Activated CD8-positive, alpha-beta memory T cell treated with anti-CD3 and anti-CD28 coated beads for 24 hours (primary cell): Measurements from ENCODE around the gene ALDH9A1.
"Not testable (repeated sequence)": the region's sequence is repeated elsewhere in the genome, so short reads cannot be mapped to it uniquely, and the experiment has no call there.

Experiments
- DNase-seq: peaks from one replicate; pipeline ENCODE4 v3.0.0-alpha.2; 2020

Gene ALDH9A1

GRCh38 chr1:165686121-165686970, 12.0 kb downstream of the ALDH9A1 start:
- no peak for DNase-seq

DNA sequence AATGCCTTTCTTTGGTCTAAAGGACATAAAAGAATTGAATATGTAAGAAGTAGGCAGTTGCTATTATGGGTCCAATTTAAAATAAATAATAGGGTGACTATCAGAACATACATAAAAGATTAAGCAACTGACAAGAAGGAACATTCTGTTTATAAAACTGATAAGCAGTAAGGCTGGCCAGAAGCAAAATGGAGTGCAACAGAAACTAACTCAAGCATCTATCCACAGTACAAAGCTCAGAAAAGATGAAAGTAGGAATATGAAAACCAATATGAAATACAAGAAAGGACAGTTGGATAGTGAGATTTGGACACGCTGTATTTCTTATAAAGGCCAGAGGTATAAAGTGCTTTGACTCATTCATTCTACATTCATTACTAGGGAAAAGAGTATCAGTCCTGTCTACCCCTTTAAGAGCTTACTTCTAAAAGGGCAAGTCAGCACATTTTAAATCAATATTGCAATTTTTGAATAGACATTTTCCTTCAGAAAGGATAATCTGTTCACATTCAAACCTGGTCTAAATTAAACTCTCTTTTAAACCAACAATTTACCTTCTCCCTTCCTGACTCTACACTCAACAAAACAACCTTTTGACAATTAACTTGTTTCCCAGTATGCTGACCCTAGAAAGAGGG, 14.4 kb downstream of the ALDH9A1 start:
- no peak for DNase-seq

- not testable (repeated sequence) for DNase-seq
These were observed 17.6 kb downstream of the ALDH9A1 start for GRCh38 chr1:165680773-165681172.

DNA sequence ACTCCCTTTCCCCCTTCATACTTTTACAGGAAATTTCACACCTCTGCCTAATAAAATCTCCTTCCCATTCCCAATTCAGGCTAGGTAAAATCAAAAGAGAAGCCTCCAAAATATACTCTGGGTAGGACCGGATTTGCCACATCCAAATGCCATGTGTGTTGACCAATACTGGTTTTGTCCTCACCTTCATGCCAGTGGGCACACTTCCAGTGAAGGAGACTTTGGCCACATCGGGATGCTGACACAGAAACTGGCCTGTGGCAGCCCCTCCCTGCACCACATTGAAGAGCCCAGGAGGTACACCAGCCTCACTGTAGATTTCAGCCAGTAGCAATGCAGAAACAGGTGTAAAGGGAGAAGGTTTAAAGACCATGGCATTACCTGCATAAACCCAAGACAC, 18.1 kb downstream of the ALDH9A1 start:
- no peak for DNase-seq

DNA sequence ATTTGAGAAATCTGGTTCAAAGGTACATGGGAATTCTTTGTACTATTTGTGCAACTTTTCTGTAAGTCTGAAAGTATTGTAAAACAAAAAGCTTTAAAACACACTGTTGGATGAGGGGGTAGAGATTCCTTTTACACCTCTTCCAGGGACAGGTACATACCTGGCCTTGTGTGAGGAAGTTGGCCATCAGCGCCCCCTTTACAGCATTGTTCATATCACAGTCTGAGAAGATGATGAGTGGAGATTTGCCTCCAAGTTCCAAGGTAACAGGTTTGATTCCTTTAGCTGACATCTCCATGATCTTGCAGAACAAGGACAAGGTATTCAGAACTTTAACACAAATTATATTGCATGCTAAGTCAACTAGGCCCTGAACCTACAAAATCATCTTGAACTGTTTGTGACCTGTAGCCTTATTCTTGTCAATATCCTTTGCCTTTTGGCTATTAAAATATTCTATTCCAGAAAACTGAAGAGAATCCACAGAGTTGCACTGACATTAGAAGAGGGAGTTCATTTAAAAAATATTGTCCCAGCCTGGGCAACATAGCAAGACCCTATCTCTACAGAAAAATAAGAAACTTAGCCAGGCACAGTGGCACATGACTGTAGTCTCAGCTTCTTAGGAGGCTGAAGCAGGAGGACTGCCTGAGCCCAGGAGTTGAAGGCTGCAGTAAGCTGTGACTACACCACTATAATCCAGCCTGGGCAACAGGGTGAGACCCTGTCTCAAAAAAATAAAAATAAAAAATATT, 18.9 kb downstream of the ALDH9A1 start:
- no peak for DNase-seq

- DNase-seq: no peak
These were observed 19.9 kb downstream of the ALDH9A1 start for GRCh38 chr1:165678509-165678908.

DNA sequence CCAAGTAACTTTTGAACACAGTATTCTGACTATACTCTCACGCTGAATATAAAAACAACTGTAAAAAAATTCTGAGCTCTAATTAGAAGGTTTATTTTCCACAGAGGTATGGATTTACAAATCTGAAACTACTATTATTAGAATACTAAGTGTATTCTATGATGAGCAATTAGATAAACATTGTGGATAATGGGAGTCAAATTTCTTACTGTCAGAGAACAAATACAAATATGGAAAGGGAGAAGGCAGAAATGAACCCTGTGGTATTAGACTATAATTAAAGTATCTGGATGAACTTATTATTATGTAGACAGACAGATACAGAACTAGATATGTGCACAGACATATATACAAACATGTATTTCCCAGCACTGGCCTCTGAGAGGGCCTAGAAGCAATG, 22.6 kb downstream of the ALDH9A1 start:
- no peak for DNase-seq

DNA sequence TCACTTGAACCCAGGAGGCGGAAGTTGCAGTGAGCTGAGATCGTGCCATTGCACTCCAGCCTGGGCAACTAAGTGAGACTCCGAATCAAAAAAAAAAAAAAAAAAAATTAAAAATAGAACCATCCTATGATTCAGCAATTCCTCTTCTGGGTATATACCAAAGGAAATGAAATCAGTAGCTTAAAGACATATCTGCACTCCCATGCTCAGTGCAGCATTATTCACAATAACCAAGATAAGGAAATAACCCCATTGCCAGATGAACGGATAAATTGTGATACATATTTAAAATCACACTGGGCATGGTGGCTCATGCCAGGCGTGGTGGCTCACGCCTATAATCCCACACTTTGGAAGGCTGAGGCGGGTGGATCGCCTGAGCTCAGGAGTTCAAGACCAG, 23.8 kb downstream of the ALDH9A1 start:
- DNase-seq: no peak

DNA sequence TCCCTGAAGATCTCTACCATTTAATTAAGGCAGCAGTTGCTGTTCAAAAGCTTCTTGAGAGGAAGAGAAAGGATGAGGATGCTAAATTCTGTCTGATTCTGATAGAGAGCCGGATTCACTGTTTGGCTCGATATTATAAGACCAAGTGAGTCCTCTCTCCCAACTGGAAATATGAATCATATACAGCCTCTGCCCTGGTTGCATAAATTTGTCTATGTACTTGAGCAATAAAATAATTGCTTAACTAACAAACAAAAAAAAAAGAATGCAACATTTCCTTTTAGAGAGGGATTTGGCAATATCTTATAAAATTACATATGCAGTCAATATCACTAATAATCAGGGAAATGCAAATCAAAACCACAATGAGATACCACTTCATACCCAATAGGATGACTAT, 26.8 kb downstream of the ALDH9A1 start:
- DNase-seq: no peak

DNA sequence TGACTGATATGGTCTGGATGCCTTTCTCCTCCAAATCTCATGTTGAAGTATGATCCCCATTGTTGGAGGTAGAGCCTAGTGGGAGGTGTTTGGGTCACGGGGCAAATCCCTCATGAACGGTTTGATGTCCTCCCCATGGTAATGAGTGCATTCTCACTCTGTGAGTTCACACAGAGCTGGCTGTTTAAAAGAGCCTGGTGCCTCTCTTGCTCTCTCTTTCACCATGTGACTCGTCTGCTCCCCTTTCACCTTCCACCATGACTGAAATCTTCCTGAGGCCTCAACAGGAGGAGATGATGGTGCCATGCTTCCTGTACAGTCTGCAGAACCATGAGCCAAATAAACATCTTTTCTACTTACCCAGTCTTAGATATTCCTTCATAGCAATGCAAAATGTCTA, 30.2 kb downstream of the ALDH9A1 start:
- no peak for DNase-seq

- no peak for DNase-seq
These were observed 32.1 kb downstream of the ALDH9A1 start for GRCh38 chr1:165666152-165666825.

DNA sequence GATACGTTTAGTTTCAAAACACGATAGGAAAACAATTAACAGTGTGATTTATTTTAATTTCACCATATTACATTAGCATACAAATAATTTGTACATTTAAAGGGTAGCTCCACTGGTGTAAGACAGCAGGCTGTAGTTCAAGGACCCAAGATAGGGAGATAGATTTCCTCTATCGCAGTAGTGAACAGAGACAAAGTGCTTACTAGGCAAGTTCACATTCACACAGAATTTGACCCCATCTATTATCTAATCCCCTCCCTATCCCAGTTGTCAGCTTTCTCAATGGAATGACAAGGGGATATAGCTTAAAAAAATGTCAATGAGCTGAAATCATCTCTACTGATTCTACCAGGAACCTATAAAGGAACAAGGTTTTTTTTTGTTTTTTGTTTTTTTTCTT, 36.2 kb downstream of the ALDH9A1 start:
- no peak for DNase-seq

DNA sequence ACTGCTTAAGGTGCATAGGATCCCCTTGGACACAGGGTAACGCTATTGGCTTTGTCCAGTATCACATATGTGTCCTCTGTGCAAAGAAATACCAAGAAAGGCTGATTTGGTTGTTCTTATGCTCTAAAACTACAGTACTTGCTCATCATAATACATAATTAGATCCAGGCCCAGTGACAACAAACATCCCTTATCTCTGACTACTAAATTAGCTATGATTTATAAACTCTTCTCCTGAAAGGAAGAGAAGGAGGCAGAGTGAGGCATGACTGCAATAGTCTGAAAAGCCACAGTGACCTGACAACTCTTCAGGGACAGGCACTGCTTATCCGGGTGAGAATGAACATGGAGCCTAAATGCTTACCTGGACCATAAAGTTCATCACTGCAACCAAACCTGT, 36.7 kb downstream of the ALDH9A1 start:
- no peak for DNase-seq

DNA sequence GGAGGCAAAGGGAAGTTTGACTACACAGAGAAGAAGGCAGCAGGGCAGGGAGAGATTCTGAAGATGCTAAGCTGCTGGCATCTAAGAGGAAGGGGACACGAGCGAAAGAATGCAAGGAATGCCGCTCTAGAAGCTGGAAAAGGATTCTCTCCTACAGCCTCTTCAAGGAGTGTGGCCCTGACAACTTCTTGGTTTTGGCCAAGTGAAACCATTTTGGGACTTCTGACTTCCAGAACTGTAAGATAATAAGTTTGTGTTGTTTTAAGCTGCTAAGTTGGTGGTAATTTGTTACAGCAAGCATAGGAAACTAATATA, 38.8 kb downstream of the ALDH9A1 start:
- DNase-seq: no peak

DNA sequence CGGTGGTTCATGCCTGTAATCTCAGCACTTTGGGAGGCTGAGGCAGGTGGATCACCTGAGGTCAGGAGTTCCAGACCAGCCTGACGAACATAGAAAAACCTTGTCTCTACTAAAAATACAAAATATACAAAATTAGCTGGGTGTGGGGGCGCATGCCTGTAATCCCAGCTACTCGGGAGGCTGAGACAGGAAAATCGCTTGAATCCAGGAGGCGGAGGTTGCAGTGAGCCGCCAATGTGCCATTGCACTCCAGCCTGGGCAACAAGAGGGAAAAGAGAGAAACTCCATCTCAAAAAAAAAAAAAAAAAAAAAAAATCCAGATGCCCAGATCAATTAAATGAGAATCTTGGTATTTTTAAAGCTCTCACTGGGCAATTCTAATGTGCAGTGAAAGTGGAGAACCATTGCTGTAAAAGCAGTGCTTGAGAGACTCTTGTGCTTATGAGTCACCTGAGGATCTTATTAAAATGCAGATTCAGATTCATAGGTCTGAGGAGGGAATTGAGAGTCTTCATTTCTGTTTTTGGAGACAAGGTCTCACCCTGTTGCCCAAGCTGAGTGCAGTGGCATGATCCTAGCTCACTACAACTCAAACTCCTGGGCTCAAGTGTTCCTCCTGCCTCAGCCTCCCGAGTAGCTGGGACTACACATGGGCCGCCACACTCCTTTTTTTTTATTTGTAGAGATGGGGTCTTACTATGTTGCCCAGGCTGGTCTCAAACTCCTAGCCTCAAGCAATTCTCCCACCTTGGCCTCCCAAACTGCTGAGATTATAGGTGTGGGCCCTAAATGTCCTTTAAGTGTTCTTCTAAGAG, 39.4 kb downstream of the ALDH9A1 start:
- not testable (repeated sequence) for DNase-seq

GRCh38 chr1:165650981-165651625, 47.3 kb downstream of the ALDH9A1 start:
- no peak for DNase-seq

GRCh38 chr1:165648919-165649572, 49.3 kb downstream of the ALDH9A1 start:
- no peak for DNase-seq

DNA sequence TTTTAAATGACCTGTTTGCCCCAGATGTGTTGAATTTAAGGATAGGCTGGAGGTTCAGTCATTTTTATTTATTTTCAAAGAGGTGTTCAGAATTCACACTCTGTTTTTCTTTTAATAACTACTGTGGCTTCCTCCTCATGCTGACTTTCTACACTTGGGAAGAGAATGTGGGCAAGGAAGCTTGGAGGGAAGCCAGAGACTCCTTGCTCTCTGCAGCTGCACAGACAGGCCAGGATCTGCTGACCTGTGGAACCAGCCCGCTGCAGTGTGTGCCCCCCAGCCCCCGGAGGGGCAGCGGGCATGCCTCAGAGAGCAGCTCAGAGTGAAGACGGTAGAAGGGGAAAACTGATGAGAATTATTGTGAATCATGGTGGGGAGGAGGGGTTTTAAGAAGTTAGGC, 50.4 kb downstream of the ALDH9A1 start:
- no peak for DNase-seq

- DNase-seq: no peak
These were observed 50.8 kb downstream of the ALDH9A1 start for GRCh38 chr1:165647517-165647916.

DNA sequence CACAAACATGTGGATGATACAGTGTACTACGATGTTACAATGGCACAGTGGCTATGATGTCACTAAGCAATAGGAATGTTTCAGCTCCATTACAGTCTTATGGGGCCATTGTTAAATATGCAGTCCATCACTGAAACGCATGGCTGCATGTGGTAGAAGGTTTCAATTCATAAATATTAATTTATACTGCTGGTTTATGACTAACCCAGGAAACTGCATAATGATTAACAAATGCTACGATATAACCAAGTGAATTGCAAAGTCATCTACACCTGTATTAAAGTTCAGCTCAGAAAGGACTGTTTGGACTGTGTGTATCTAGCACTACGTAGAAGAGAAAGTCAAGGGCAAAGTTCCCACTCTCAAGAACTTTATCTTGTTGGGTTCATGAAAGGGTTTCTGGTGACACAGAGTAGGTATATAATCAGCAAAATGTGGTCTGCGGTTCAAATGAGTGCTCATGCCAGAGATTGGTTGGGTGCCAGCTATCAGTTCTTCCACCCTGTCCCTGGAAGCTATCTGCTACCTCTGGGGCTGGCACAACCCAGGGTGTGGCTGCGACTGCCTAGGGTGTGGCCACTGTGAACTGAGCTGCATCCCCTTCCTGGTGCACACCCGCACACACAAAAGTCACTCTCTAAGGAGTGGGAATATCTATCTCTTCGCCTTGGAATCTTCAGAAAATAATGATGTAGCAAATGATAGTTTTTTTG, 52.6 kb downstream of the ALDH9A1 start:
- no peak for DNase-seq
